Measurements from ENCODE around the gene PTPA. TPM values are rescaled to one million over a fixed set of nuclear protein-coding genes. Genes with fewer than 3 reads are reported as not detected.

PTPA gene
- total and polyA plus RNA-seq, 2 of the 4 experiments (the other 2 are of a cell fraction), result 124 to 149 TPM

DNA sequence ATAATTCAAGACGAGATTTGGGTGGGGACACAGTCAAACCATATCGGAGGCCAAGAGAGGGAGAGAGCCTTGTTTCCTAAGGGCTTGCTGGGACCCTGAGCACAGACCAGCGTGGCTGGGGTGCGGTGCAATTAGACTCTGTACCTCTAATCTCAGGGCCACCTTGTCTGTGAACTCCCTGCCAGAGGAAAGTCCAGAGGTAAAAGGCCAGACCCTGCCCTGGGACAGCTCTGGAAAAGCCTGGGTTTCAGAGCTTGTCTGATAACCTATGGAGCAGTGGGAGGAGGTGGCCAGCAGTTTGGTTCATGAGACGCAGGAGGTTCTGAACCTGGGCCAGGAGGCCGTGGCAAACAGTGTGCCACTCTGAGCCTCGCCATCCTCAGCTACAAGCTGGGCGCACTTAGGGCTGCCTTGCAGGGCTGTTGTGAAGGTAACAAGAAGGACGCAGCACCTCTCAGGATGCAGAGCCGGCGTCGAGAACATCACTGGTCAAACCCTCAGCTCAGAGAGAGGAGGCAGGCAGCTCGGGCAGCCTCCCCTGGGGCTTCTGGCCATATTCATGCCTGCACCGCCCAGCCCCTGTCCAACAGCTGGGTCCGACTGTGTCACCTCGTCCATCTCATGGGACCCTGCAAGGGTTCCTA lies 35.1 kb upstream of the PTPA start:
- H3K36me3 ChIP-seq (ENCODE audit: control insufficient read depth, insufficient read depth, low read length), result no peaks in the 10 kb centered on the region
- 0 out of 2 replicates have a peak, but pooled peaks cover 6% of the 10 kb centered on the region for H3K9me1 ChIP-seq (ENCODE audit: insufficient read depth, low read length)
- no peak overlapping the region for H3K4me3 ChIP-seq (ENCODE audit: insufficient read depth, low read depth, low read length)
- no peak overlapping the region for H2BK20ac ChIP-seq (ENCODE audit: low read depth, low read length)
- H3K9ac ChIP-seq (ENCODE audit: low read depth, low read length), result no peak overlapping the region
- peaks cover 0 to 8% of the 10 kb centered on the region in 2 experiments; a peak in 2 of 4 replicates for H3K79me1 ChIP-seq (ENCODE audit: low read depth in 1 of 2, low read length in 2 of 2)
- H3K27me3 ChIP-seq (ENCODE audit: control insufficient read depth, insufficient read depth, low read length), result no peaks in the 10 kb centered on the region
- no peaks in the 10 kb centered on the region for H3K9me3 ChIP-seq (ENCODE audit: control insufficient read depth, insufficient read depth, low read length)
- H4K91ac ChIP-seq (ENCODE audit: insufficient read depth, low read depth, low read length), result no peak overlapping the region
- WGBS, 2 experiments (ENCODE audit: extremely low coverage in 2 of 2, insufficient read length in 1 of 2), result 78% methylated on average over 8 of the region's 16 CpGs; no CpG with 5 or more reads in 1 of the 2 experiments
- H3K14ac ChIP-seq (replicated peaks; ENCODE audit: low read depth, low read length), result no peak overlapping the region
- intact Hi-C loops (cut with micrococcal nuclease), result no loop called here
- H3K4me1 ChIP-seq (ENCODE audit: control insufficient read depth, insufficient read depth, low read length), result peaks cover 2% of the 10 kb centered on the region; the same call in 1 of the 2 replicates
- TF ChIP-seq, protein P1, sequence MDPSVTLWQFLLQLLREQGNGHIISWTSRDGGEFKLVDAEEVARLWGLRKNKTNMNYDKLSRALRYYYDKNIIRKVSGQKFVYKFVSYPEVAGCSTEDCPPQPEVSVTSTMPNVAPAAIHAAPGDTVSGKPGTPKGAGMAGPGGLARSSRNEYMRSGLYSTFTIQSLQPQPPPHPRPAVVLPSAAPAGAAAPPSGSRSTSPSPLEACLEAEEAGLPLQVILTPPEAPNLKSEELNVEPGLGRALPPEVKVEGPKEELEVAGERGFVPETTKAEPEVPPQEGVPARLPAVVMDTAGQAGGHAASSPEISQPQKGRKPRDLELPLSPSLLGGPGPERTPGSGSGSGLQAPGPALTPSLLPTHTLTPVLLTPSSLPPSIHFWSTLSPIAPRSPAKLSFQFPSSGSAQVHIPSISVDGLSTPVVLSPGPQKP (IDR thresholded peaks at IDR 0.05; ENCODE audit: borderline replicate concordance, low read depth, low read length), result no peak
- TF ChIP-seq NFE2L2 (IDR thresholded peaks at IDR 0.05; ENCODE audit: low read depth, low read length) (no peak), RFX5 (IDR thresholded peaks at IDR 0.05; ENCODE audit: low read depth, low read length) (no peak), MAZ (IDR thresholded peaks at IDR 0.05; ENCODE audit: borderline replicate concordance, low read depth, low read length) (no peak), RCOR1 (IDR thresholded peaks at IDR 0.05; ENCODE audit: insufficient replicate concordance, low read length) (no peak), BHLHE40 (IDR thresholded peaks at IDR 0.05; ENCODE audit: low read depth, low read length) (no peak), FOS (IDR thresholded peaks at IDR 0.05; ENCODE audit: low read depth, low read length) (no peak), MAFK (IDR thresholded peaks at IDR 0.05; ENCODE audit: low read depth, low read length) (no peak), CHD1 (IDR thresholded peaks at IDR 0.05; ENCODE audit: low read depth, low read length) (no peak), CEBPB (IDR thresholded peaks at IDR 0.05; ENCODE audit: low read depth, low read length) (no peak), MXI1 (IDR thresholded peaks at IDR 0.05; ENCODE audit: borderline replicate concordance, low read depth, low read length) (no peak), SMC3 (IDR thresholded peaks at IDR 0.05; ENCODE audit: low read depth, low read length) (no peak), POLR2A (IDR thresholded peaks at IDR 0.05; ENCODE audit: low read depth, low read length) (no peak)
- TF ChIP-seq, protein P2, sequence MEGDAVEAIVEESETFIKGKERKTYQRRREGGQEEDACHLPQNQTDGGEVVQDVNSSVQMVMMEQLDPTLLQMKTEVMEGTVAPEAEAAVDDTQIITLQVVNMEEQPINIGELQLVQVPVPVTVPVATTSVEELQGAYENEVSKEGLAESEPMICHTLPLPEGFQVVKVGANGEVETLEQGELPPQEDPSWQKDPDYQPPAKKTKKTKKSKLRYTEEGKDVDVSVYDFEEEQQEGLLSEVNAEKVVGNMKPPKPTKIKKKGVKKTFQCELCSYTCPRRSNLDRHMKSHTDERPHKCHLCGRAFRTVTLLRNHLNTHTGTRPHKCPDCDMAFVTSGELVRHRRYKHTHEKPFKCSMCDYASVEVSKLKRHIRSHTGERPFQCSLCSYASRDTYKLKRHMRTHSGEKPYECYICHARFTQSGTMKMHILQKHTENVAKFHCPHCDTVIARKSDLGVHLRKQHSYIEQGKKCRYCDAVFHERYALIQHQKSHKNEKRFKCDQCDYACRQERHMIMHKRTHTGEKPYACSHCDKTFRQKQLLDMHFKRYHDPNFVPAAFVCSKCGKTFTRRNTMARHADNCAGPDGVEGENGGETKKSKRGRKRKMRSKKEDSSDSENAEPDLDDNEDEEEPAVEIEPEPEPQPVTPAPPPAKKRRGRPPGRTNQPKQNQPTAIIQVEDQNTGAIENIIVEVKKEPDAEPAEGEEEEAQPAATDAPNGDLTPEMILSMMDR (conservative IDR thresholded peaks at IDR 0.05; ENCODE audit: low read depth, low read length), result no peak
- no peak overlapping the region for H4K5ac ChIP-seq (ENCODE audit: low read depth, low read length)
- H3K27ac ChIP-seq (ENCODE audit: insufficient read depth, low read length), result no peak overlapping the region
- no peak overlapping the region for H2AFZ ChIP-seq (replicated peaks; ENCODE audit: low read length, poor library complexity)
- ChIA-PET POLR2A (ENCODE audit: unreplicated experiment) (no interaction called here), CTCF (no interaction called here)
- H2BK15ac ChIP-seq (ENCODE audit: low read depth, low read length), result no peak overlapping the region
- ATAC-seq (ENCODE audit: low read depth) (no peak), DNase-seq (no peak)
- no peak overlapping the region for H3K18ac ChIP-seq (ENCODE audit: low read depth, low read length)
- no TSS peak for BruUV-seq (replicated peaks)
- H3K56ac ChIP-seq (ENCODE audit: extremely low read depth, insufficient read depth, low read length), result no peak overlapping the region
- no peak overlapping the region for H2BK120ac ChIP-seq (ENCODE audit: low read depth, low read length)
- H4K20me1 ChIP-seq (ENCODE audit: insufficient read depth, low read length), result no peaks in the 10 kb centered on the region
- H2AK5ac ChIP-seq (ENCODE audit: low read depth, low read length), result no peak overlapping the region
- H3K23ac ChIP-seq (ENCODE audit: low read depth, low read length), result no peak overlapping the region
- no peak overlapping the region for H3K4ac ChIP-seq (ENCODE audit: low read depth, low read length)
- dilution Hi-C loops (cut with HindIII; ENCODE audit: low sequenced_read_pairs, unreplicated experiment), result no loop called here
- H4K8ac ChIP-seq (ENCODE audit: low read depth in 2 of 2, low read length in 2 of 2), result no peak overlapping the region
- no peak overlapping the region for H2BK5ac ChIP-seq (ENCODE audit: low read depth, low read length, poor library complexity, severe bottlenecking)
- no peak overlapping the region for H3K4me2 ChIP-seq (ENCODE audit: low read depth, low read length)
- H2AK9ac ChIP-seq (replicated peaks; ENCODE audit: low read depth, low read length, poor library complexity), result no peak overlapping the region
- in situ Hi-C loops (cut with MboI; ENCODE audit: low sequenced_read_pairs), result no loop called here

Data from IMR-90 (cell line).